Keratinocyte (primary cell): Measurements from ENCODE around the gene MOV10L1. TPM values are rescaled to one million over a fixed set of nuclear protein-coding genes. Genes with fewer than 3 reads are reported as not detected.

Source experiments
- DNase-seq: peaks from one replicate; pipeline ENCODE4 v3.0.0-alpha.2; 2011; ENCODE audit warnings: low read depth, missing footprints, low spot score
- FAIRE-seq: peaks from 2 replicates; lab custom pipeline; 2011; peaks lifted over from hg19 to GRCh38; lab: Jason Lieb, UNC
- H2AFZ ChIP-seq: 2 replicates; pipeline ENCODE4 v1.6.0; 2012; ENCODE audit warnings: low read length, control low read depth, inconsistent platforms; ENCODE audit not compliant: control insufficient read depth
- H3K27ac ChIP-seq: 2 replicates; pipeline ENCODE4 v1.5.1; 2011; ENCODE audit warnings: low read length; ENCODE audit not compliant: control insufficient read depth, insufficient read depth
- H3K27me3 ChIP-seq: 3 replicates; pipeline ENCODE4 v1.6.0; 2011; ENCODE audit warnings: low read length; ENCODE audit not compliant: control insufficient read depth, insufficient read depth; ENCODE audit errors: extremely low read depth
- H3K36me3 ChIP-seq, 2 experiments: 2 replicates in 1 of 2; 3 replicates in 1 of 2; pipeline ENCODE4 v1.5.1; 2011; ENCODE audit warnings: low read length in 2 of 2, mild to moderate bottlenecking in 1 of 2; ENCODE audit not compliant: control insufficient read depth in 2 of 2, insufficient read depth in 2 of 2; ENCODE audit errors: extremely low read depth in 1 of 2
- H3K4me1 ChIP-seq: 3 replicates; pipeline ENCODE4 v1.5.1; 2011; ENCODE audit warnings: low read length; ENCODE audit not compliant: control insufficient read depth, insufficient read depth; ENCODE audit errors: extremely low read depth
- H3K4me2 ChIP-seq: 3 replicates; pipeline ENCODE4 v1.6.0; 2011; ENCODE audit warnings: low read depth, low read length; ENCODE audit not compliant: control insufficient read depth, insufficient read depth; ENCODE audit errors: extremely low read depth
- H3K4me3 ChIP-seq, 3 experiments: fragments of 200-600 bp in 1 of 3; sonication (generic) in 1 of 3; 2 replicates in 2 of 3; 3 replicates in 1 of 3; pipeline ENCODE4 v1.5.1; 2011 to 2016; ENCODE audit warnings: low read length in 3 of 3, mild to moderate bottlenecking in 3 of 3, control low read depth in 2 of 3, inconsistent platforms in 1 of 3, low read depth in 1 of 3, mixed read lengths in 1 of 3, mixed run types in 1 of 3, moderate library complexity in 1 of 3; ENCODE audit not compliant: control insufficient read depth in 2 of 3, insufficient read depth in 2 of 3; ENCODE audit errors: extremely low read depth in 1 of 3
- H3K79me2 ChIP-seq: 2 replicates; pipeline ENCODE4 v1.6.0; 2012; ENCODE audit warnings: low read length; ENCODE audit not compliant: control insufficient read depth, insufficient read depth
- H3K9ac ChIP-seq: 3 replicates; pipeline ENCODE4 v1.6.0; 2011; ENCODE audit warnings: low read length; ENCODE audit not compliant: control insufficient read depth, insufficient read depth; ENCODE audit errors: extremely low read depth
- H3K9me1 ChIP-seq: 3 replicates; pipeline ENCODE4 v1.6.0; 2011; ENCODE audit warnings: low read length; ENCODE audit not compliant: control insufficient read depth, insufficient read depth; ENCODE audit errors: extremely low read depth
- H3K9me3 ChIP-seq: 2 replicates; pipeline ENCODE4 v1.5.1; 2012; ENCODE audit warnings: low read depth, low read length; ENCODE audit not compliant: control insufficient read depth
- H4K20me1 ChIP-seq: 3 replicates; pipeline ENCODE4 v1.6.0; 2011; ENCODE audit warnings: low read length; ENCODE audit not compliant: control insufficient read depth, insufficient read depth; ENCODE audit errors: extremely low read depth
- CTCF ChIP-seq, 3 experiments: IDR thresholded peaks in 1 of 3; conservative IDR thresholded peaks in 1 of 3; optimal IDR thresholded peaks in 1 of 3; 2 replicates in 2 of 3; 3 replicates in 1 of 3; pipeline versions ENCODE3 to v1.5.1; 2011; ENCODE audit warnings: low read length in 3 of 3, mild to moderate bottlenecking in 3 of 3, moderate library complexity in 2 of 3, control low read depth in 1 of 3, inconsistent platforms in 1 of 3; ENCODE audit not compliant: insufficient read depth in 2 of 3; ENCODE audit errors: extremely low read depth in 1 of 3
- EZH2 ChIP-seq: IDR thresholded peaks from one replicate; pipeline ENCODE4 v1.6.1; 2012; ENCODE audit warnings: inconsistent platforms, mild to moderate bottlenecking, low read length, moderate library complexity
- dilution Hi-C: fragments of 300-500 bp; cut with MboI; formaldehyde crosslinking; loops from one replicate; pipeline ENCODE4 v1.7.0; 2020; ENCODE audit warnings: low sequenced_read_pairs; ENCODE audit not compliant: extremely low pct_ligation_motif_present
- polyA plus RNA-seq, 5 experiments: library from polyadenylated mRNA; depleted of rRNA in 3 of 5; stranded (reverse) in 3 of 5; stranded (forward) in 1 of 5; unstranded in 1 of 5; fragments of >200 nt; gene quantifications; 1 replicate in 1 of 5; 2 replicates in 3 of 5; 3 replicates in 1 of 5; pipeline versions ENCODE4 v1.2.1 to v1.2.3, GENCODE V29; 2011 to 2012; ENCODE audit warnings: missing spikeins in 2 of 5, low read depth in 1 of 5, low replicate concordance in 1 of 5

Gene MOV10L1
- polyA plus RNA-seq, 1 donor (not counting 4 experiments of a cell fraction or from before 2014, with no cell fraction given), result not detected

DNA sequence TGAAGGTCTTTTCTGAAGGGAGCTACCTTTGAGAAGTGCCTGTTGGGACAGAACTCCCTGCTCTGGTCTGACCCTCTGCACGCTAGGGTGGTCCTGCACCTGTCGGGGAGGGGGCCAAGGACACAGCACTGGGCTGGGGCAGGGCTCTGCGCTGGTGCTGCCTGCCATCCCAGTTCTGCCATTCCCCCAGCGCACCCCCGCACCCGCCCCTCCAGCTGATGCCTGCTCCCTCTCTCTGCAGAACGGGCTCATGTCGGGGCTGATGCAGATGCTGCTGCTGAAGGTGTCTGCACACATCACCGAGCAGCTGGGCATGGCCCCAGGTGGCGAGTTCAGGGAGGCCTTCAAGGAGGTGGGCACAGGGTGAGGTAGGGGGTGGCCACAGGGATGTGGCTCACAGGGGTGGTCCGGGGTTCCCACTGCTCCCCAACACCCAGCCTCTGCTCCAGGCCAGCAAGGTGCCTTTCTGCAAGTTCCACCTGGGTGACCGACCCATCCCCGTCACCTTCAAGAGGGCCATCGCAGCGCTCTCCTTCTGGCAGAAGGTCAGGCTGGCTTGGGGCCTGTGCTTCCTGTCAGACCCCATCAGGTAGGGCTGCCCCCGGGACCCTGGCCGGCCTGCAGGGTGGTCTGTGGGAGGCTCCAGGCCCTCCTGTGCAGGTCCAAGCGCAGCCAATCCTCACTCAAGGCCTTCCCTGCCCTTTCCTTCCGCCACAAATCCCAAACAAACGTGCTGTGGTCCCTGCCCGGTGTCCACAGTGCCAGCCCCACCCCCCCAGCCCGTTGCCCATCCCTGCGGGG is 107.4 kb downstream of the MOV10L1 start:
- Histone ChIP-seq H3K36me3 (peaks cover 17 to 28% of the 10 kb centered on the region in 2 experiments), H3K4me3 (no peak overlapping the region), H3K9ac (no peak overlapping the region), H3K9me1 (peaks cover under 1% of the 10 kb centered on the region), H3K27me3 (no peaks in the 10 kb centered on the region), H2AFZ (no peak overlapping the region), H3K9me3 (no peaks in the 10 kb centered on the region), H3K79me2 (peaks cover 28% of the 10 kb centered on the region), H3K4me1 (peaks cover 11% of the 10 kb centered on the region), H3K4me2 (no peak overlapping the region), H4K20me1 (no peaks in the 10 kb centered on the region), H3K27ac (no peak overlapping the region)
- TF ChIP-seq CTCF (optimal IDR thresholded peaks at IDR 0.05 in 1 of 3, IDR thresholded peaks at IDR 0.05 in 1 of 3, conservative IDR thresholded peaks at IDR 0.05 in 1 of 3; ENCODE audit: extremely low read depth in 1 of 3, insufficient read depth in 2 of 3, low read length in 3 of 3) (no peak), EZH2 (no peak)
- DNase-seq (no peak), FAIRE-seq (no peak)
- dilution Hi-C loops, result no loop called here

DNA sequence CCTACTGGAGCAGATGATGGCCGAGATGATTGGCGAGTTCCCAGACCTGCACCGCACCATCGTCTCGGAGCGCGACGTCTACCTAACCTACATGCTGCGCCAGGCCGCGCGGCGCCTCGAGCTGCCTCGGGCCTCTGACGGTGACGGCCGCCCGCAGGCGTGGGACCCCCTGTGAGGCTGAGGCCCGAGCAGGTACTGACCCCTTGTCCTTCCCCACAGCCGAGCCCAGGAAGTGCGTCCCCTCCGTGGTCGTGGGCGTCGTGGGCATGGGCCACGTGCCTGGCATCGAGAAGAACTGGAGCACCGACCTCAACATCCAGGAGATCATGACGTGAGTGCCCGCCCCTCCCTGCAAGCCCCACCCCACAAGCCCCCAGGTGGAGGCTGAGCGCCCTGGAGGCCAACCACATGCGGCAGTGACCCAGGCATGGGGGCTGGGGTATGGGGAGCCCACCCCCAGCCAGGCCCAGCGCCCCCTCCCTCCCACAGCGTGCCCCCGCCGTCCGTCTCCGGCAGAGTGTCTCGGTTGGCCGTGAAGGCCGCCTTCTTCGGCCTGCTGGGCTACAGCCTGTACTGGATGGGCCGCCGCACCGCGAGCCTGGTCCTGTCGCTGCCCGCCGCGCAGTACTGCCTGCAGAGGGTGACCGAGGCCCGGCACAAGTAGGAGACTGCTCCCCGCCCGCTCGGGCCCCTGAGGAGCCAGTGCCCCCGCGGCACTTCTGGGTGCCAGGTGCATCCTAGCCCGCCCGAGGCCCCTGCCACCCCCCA is 108.2 kb downstream of the MOV10L1 start:
- Histone ChIP-seq H3K4me1 (peaks cover 11% of the 10 kb centered on the region), H3K79me2 (peaks cover 21% of the 10 kb centered on the region), H2AFZ (no peak overlapping the region), H3K36me3 (peaks cover 17 to 28% of the 10 kb centered on the region in 2 experiments), H4K20me1 (no peaks in the 10 kb centered on the region), H3K9ac (no peak overlapping the region), H3K4me3 (no peak overlapping the region), H3K4me2 (no peak overlapping the region), H3K9me1 (peaks cover 2% of the 10 kb centered on the region), H3K27me3 (no peaks in the 10 kb centered on the region), H3K9me3 (no peaks in the 10 kb centered on the region), H3K27ac (no peak overlapping the region)
- DNase-seq (no peak), FAIRE-seq (no peak)
- dilution Hi-C loops, result no loop called here
- TF ChIP-seq CTCF (optimal IDR thresholded peaks at IDR 0.05 in 1 of 3, IDR thresholded peaks at IDR 0.05 in 1 of 3, conservative IDR thresholded peaks at IDR 0.05 in 1 of 3; ENCODE audit: extremely low read depth in 1 of 3, insufficient read depth in 2 of 3, low read length in 3 of 3), result no peak
